ENCODE results near the gene ARHGEF4.

Gene ARHGEF4

DNA sequence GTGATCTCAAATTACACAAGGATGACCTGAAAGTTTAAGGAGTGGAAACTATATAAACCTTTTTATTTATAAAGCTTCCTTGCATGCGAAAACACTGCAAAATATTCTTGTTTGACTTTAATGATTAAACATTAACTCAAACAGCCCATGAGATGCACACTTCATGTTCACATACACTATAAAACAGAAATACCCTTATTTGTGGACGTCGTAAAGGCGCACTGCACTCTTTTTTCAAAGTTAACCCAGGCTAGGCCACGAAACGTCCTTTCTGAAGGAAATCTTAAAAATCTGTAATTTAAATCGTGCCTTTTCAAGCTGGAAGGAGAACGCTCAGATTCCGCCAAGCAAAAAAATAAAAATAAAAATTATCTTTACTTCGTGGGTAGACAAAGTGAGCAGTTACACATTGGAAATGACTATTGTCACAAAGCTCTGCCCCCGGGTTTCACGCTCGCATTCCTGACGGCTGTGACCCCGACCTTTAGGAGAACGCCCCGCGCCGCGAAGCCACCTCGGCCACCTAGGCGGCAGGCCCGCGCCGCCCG, 255.8 kb downstream of the ARHGEF4 start:
- no peak for DNase-seq (ENCODE audit: low spot score)
- TF ChIP-seq, protein P1, sequence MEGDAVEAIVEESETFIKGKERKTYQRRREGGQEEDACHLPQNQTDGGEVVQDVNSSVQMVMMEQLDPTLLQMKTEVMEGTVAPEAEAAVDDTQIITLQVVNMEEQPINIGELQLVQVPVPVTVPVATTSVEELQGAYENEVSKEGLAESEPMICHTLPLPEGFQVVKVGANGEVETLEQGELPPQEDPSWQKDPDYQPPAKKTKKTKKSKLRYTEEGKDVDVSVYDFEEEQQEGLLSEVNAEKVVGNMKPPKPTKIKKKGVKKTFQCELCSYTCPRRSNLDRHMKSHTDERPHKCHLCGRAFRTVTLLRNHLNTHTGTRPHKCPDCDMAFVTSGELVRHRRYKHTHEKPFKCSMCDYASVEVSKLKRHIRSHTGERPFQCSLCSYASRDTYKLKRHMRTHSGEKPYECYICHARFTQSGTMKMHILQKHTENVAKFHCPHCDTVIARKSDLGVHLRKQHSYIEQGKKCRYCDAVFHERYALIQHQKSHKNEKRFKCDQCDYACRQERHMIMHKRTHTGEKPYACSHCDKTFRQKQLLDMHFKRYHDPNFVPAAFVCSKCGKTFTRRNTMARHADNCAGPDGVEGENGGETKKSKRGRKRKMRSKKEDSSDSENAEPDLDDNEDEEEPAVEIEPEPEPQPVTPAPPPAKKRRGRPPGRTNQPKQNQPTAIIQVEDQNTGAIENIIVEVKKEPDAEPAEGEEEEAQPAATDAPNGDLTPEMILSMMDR (IDR thresholded peaks at IDR 0.05; ENCODE audit: extremely low read depth, missing control alignments), result no peak

DNA sequence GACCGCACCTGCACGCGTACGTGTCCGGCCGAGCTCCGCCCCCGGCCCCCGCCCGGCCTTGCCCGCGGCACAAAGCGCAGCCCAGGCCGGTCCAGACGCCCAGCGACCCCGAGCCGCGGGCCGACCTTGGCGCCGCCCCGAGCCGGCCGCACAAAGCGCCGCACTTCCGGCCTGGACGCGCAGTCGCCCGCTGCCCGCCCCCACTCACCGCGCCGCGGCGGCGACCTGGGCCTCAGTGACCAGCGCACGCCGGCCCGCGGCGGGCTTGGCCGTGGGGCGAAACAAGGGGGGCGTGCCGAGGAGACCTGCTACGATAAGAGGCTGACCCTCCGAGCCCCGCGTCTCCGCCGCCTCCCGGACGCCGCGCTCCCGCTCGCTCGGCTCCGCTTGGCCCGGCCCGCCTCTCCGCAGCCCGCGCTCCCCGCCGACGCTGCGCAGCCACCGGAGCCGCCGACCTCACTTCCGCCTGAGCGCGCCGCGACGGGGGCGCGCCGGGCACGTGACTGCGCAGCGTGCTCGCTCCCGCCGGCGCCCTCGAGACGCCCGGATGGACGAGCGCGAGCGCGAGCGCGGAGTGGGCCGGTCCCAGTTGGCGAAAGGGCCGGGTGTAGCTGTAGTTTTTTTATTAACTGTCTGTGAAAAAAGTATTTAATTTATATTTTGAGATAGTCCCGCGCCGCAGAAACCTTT, 256.4 kb downstream of the ARHGEF4 start, which contains the start of gene FAM168B:
FAM168B (minus strand) TSS at position 455 of the 690 bp plus-strand sequence. CDS start 10,814 bp downstream, outside the sequence.
- TF ChIP-seq, protein P1 (IDR thresholded peaks at IDR 0.05; ENCODE audit: extremely low read depth, missing control alignments), result no peak
- peak; percentile 96 for DNase-seq (ENCODE audit: low spot score)

DNA sequence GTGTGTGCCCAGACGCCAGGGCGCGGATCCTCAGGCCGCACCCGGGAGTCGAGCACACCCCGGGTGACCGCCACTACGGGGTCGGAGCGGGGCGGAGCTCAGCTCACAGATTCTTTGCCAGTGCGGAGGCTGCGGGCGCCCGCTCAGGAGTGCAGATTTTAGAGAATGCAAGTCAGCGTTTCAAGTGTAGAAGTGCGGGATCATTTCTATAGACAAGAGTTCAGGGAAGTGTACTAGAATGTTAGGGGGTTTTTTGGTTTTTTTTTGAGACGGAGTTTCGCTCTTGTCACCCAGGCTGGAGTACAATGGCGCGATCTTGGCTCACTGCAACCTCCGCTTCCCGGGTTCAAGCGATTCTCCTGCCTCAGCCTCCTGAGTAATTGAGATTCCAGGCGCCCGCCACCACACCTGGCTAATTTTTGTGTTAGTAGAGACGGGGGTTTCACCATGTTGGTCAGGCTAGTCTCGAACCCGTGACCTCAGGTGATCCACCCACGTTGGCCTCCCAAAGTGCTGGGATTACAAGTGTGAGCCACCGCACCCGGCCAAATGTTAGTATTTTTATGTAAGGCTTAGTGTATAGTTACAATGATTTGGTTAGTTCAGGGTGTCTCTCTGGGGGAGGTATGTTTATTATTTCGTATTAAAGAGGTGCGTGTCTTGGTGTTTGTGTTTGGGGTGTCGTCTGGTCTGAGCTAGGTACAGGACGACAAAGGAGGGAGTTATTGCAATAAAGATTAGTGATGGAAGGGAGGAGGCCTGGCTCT, 257.2 kb downstream of the ARHGEF4 start:
- DNase-seq (ENCODE audit: low spot score), result no peak
- TF ChIP-seq, protein P1 (IDR thresholded peaks at IDR 0.05; ENCODE audit: extremely low read depth, missing control alignments), result no peak

DNA sequence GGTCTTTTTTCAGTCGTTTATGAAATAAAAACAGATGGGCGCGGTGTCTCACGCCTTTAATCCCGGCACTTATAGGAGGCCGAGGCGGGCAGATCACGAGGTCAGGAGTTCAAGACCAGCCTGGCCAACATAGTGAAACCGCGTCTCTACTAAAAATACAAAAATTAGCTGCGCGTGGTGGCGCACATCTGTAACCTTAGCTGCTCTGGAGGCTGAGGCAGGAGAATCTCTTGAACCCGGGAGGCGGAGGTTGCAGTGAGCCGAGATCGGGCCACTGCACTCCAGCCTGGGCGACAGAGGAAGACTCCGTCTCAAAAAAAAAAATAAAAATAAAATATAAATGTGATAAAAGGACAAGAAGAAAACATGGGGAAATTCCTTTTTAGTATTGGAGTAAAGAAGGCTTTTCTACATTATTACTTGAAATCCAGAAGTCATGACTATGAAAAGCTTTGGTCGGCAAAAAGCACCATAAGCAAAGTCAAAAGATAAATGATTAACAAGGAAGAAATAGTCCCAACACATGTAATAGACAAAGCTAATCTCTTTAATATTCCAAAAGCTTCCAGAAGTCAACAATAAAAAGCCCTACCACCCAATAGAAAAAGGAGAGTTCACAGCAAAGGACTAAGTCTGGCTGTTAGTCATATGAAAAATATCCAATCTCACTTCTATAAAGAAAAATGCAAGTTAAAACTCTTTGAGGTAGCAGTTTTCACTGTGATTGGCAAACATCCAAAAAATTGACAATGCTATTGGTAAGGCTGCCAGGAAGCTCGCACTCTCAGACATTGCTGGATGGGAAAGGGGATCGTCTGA, 258.0 kb downstream of the ARHGEF4 start:
- TF ChIP-seq, protein P1 (IDR thresholded peaks at IDR 0.05; ENCODE audit: extremely low read depth, missing control alignments), result no peak
- no peak for DNase-seq (ENCODE audit: low spot score)

Measured in GM20000 (cell line).